Activated CD8-positive, alpha-beta T cell treated with anti-CD3 and anti-CD28 coated beads for 36 hours (primary cell): Measurements from ENCODE around the gene TRIM9. TPM values are rescaled to one million over a fixed set of nuclear protein-coding genes. Genes with fewer than 3 reads are reported as not detected.

Experiments used
- ATAC-seq: fragments of 200-7000 bp; cut with Tn5 transposase; one replicate; pipeline ENCODE4 v1.10.0; 2021; ENCODE audit warnings: mild to moderate bottlenecking, moderate library complexity
- CTCF ChIA-PET: fragments of 350-600 bp; sonication (Branson Sonifier 250); formaldehyde crosslinking; loops from one replicate; lab custom pipeline; 2021; ENCODE audit warnings: antibody characterized with exemption; lab: Charles Lee
- POLR2A ChIA-PET: fragments of 350-600 bp; sonication (Branson Sonifier 250); formaldehyde crosslinking; loops from one replicate; lab custom pipeline; 2021; ENCODE audit warnings: antibody characterized with exemption; lab: Charles Lee
- DNase-seq: peaks from one replicate; pipeline ENCODE4 v3.0.0-alpha.2; 2020
- H3K27ac Mint-ChIP-seq: one replicate; pipeline ENCODE4 v1.8.0; 2021; ENCODE audit warnings: mild to moderate bottlenecking, mixed read lengths
- H3K27me3 Mint-ChIP-seq: one replicate; pipeline ENCODE4 v1.8.0; 2021; ENCODE audit warnings: mixed read lengths
- H3K36me3 Mint-ChIP-seq: one replicate; pipeline ENCODE4 v1.8.0; 2021; ENCODE audit warnings: low read depth, mixed read lengths
- H3K4me1 Mint-ChIP-seq: one replicate; pipeline ENCODE4 v1.8.0; 2021; ENCODE audit warnings: low read depth, mixed read lengths
- H3K4me3 Mint-ChIP-seq: one replicate; pipeline ENCODE4 v1.8.0; 2021; ENCODE audit warnings: mild to moderate bottlenecking, moderate library complexity, mixed read lengths
- H3K9me3 Mint-ChIP-seq: one replicate; pipeline ENCODE4 v1.8.0; 2021; ENCODE audit warnings: mixed read lengths
- CTCF ChIP-seq: fragments of 200-600 bp; IDR thresholded peaks from one replicate; pipeline ENCODE4 v1.8.0; 2022; ENCODE audit warnings: antibody characterized with exemption, mild to moderate bottlenecking
- intact Hi-C: fragments of 100-400 bp; cut with micrococcal nuclease; formaldehyde crosslinking; loops from one replicate; pipeline ENCODE4 v1.10.0; 2022
- total RNA-seq, 2 experiments: library from RNA; stranded (reverse); gene quantifications; one replicate each; pipeline ENCODE4 v1.2.3, GENCODE V29; 2021

Gene TRIM9
- total RNA-seq, 2 experiments from 2014 or later = 6.5 to 7.2 TPM

- H3K4me3 Mint-ChIP-seq = no peak overlapping the region
- no peak for DNase-seq
- ChIA-PET CTCF (no interaction called here), POLR2A (no interaction called here)
- H3K9me3 Mint-ChIP-seq = no peaks in the 10 kb centered on the region
- no peak overlapping the region for H3K27ac Mint-ChIP-seq
- no peak for TF ChIP-seq CTCF
- H3K36me3 Mint-ChIP-seq = no peaks in the 10 kb centered on the region
- no peak for ATAC-seq
- H3K4me1 Mint-ChIP-seq = no peaks in the 10 kb centered on the region
- intact Hi-C loops = no loop called here
- peaks cover 3% of the 10 kb centered on the region for H3K27me3 Mint-ChIP-seq
Observed at GRCh38 chr14:51028361-51028760, 66.5 kb downstream of the TRIM9 start.

GRCh38 chr14:51024377-51024776 is 70.5 kb downstream of the TRIM9 start:
- intact Hi-C loops = no loop called here
- no peak overlapping the region for H3K27ac Mint-ChIP-seq
- H3K27me3 Mint-ChIP-seq = peaks cover 3% of the 10 kb centered on the region
- DNase-seq (no peak), ATAC-seq (no peak)
- CTCF ChIA-PET = no interaction called here
- H3K4me3 Mint-ChIP-seq = no peak overlapping the region
- H3K9me3 Mint-ChIP-seq = no peaks in the 10 kb centered on the region
- POLR2A ChIA-PET = no interaction called here
- H3K4me1 Mint-ChIP-seq = no peaks in the 10 kb centered on the region
- no peaks in the 10 kb centered on the region for H3K36me3 Mint-ChIP-seq
- TF ChIP-seq CTCF = no peak

- Mint-ChIP-seq H3K9me3 (no peaks in the 10 kb centered on the region), H3K4me1 (no peaks in the 10 kb centered on the region), H3K27ac (no peak overlapping the region), H3K36me3 (no peaks in the 10 kb centered on the region), H3K4me3 (no peak overlapping the region), H3K27me3 (peaks cover 2% of the 10 kb centered on the region)
- TF ChIP-seq CTCF = no peak
- ChIA-PET POLR2A (no interaction called here), CTCF (no interaction called here)
- intact Hi-C loops = no loop called here
- no peak for ATAC-seq
- no peak for DNase-seq
Observed at GRCh38 chr14:51023964-51024363, 70.9 kb downstream of the TRIM9 start.

GRCh38 chr14:51022769-51023168 is 72.1 kb downstream of the TRIM9 start:
- H3K4me1 Mint-ChIP-seq = no peaks in the 10 kb centered on the region
- H3K36me3 Mint-ChIP-seq = no peaks in the 10 kb centered on the region
- no peak overlapping the region for H3K4me3 Mint-ChIP-seq
- POLR2A ChIA-PET = no interaction called here
- no peaks in the 10 kb centered on the region for H3K9me3 Mint-ChIP-seq
- no peak for TF ChIP-seq CTCF
- DNase-seq (no peak), ATAC-seq (no peak)
- no peak overlapping the region for H3K27ac Mint-ChIP-seq
- CTCF ChIA-PET = no interaction called here
- no peaks in the 10 kb centered on the region for H3K27me3 Mint-ChIP-seq
- intact Hi-C loops = no loop called here

GRCh38 chr14:51020024-51020710 is 74.7 kb downstream of the TRIM9 start:
- no peak for TF ChIP-seq CTCF

More at GRCh38 chr14:51020024-51020710, 74.7 kb downstream of the TRIM9 start:
- Mint-ChIP-seq H3K27ac (no peak overlapping the region), H3K4me1 (no peaks in the 10 kb centered on the region), H3K4me3 (no peak overlapping the region), H3K36me3 (no peaks in the 10 kb centered on the region), H3K27me3 (no peaks in the 10 kb centered on the region), H3K9me3 (no peaks in the 10 kb centered on the region)
- ChIA-PET POLR2A (no interaction called here), CTCF (no interaction called here)
- DNase-seq (no peak), ATAC-seq (no peak)
- intact Hi-C loops = no loop called here
